ENCODE data around the gene RASSF7. TPM values are rescaled to one million over a fixed set of nuclear protein-coding genes. Genes with fewer than 3 reads are reported as not detected.

Gene RASSF7
- total RNA-seq, 2 experiments from 2014 or later = 15.1 to 18.0 TPM

GRCh38 chr11:563812-564578 is 3.2 kb downstream of the RASSF7 start:
- intact Hi-C loops (cut with micrococcal nuclease; ENCODE audit: unreplicated experiment) = no loop called here
- H3K4me1 ChIP-seq (ENCODE audit: insufficient read depth, low read length, poor library complexity, severe bottlenecking) = peaks cover 29% of the 10 kb centered on the region
- no TSS peak for BruUV-seq (replicated peaks)
- H2AFZ ChIP-seq (ENCODE audit: low read length) = no peak overlapping the region
- H3K9me3 ChIP-seq (ENCODE audit: low read length) = no peaks in the 10 kb centered on the region
- no peaks in the 10 kb centered on the region for H3K79me2 ChIP-seq (ENCODE audit: insufficient read depth, low read depth, low read length)
- no peaks in the 10 kb centered on the region for H3K36me3 ChIP-seq (ENCODE audit: insufficient read depth, low read length)
- no peaks in the 10 kb centered on the region for H4K20me1 ChIP-seq (ENCODE audit: insufficient read depth, low read length)
- ChIA-PET POLR2A (no interaction called here), CTCF (ENCODE audit: unreplicated experiment) (no interaction called here)
- H3K4me3 ChIP-seq (ENCODE audit: low read depth, low read length, poor library complexity, severe bottlenecking) = no peak overlapping the region
- H3K4me2 ChIP-seq (ENCODE audit: low read length) = no peak overlapping the region
- no peak for DNase-seq (ENCODE audit: low spot score)
- no peaks in the 10 kb centered on the region for H3K9me2 ChIP-seq (ENCODE audit: insufficient read depth, low read length)
- TF ChIP-seq EZH2phosphoT487 (IDR thresholded peaks at IDR 0.05; ENCODE audit: borderline replicate concordance, low read depth, low read length) (no peak), CTCF (conservative IDR thresholded peaks at IDR 0.05; ENCODE audit: low read length) (no peak)
- H3K27ac ChIP-seq (ENCODE audit: low read depth, low read length, poor library complexity, severe bottlenecking) = no peak overlapping the region

GRCh38 chr11:565921-566509 is 5.2 kb downstream of the RASSF7 start:
- DNase-seq (ENCODE audit: low spot score) = no peak
- Histone ChIP-seq H3K36me3 (ENCODE audit: insufficient read depth, low read length) (no peaks in the 10 kb centered on the region), H2AFZ (ENCODE audit: low read length) (no peak overlapping the region), H3K27ac (ENCODE audit: low read depth, low read length, poor library complexity, severe bottlenecking) (no peak overlapping the region), H3K4me3 (ENCODE audit: low read depth, low read length, poor library complexity, severe bottlenecking) (no peak overlapping the region), H3K9me2 (ENCODE audit: insufficient read depth, low read length) (no peaks in the 10 kb centered on the region), H3K9me3 (ENCODE audit: low read length) (no peaks in the 10 kb centered on the region), H3K79me2 (ENCODE audit: insufficient read depth, low read depth, low read length) (no peaks in the 10 kb centered on the region), H3K4me1 (ENCODE audit: insufficient read depth, low read length, poor library complexity, severe bottlenecking) (peaks cover 23% of the 10 kb centered on the region), H3K4me2 (ENCODE audit: low read length) (no peak overlapping the region), H4K20me1 (ENCODE audit: insufficient read depth, low read length) (no peaks in the 10 kb centered on the region)
- intact Hi-C loops (cut with micrococcal nuclease; ENCODE audit: unreplicated experiment) = loop anchor here (5.0 kb wide), 1 partner anchor 231 kb away; the partner anchor contains the start of gene SLC25A22
- ChIA-PET CTCF (ENCODE audit: unreplicated experiment) (no interaction called here), POLR2A (interaction anchor here (1.2 kb wide), 1 partner anchor 15 kb away, joined by 3 read pairs; no protein-coding TSS in a partner anchor)
- BruUV-seq (replicated peaks) = no TSS peak
- no peak for TF ChIP-seq CTCF (conservative IDR thresholded peaks at IDR 0.05; ENCODE audit: low read length)
- no peak for TF ChIP-seq EZH2phosphoT487 (IDR thresholded peaks at IDR 0.05; ENCODE audit: borderline replicate concordance, low read depth, low read length)

All from OCI-LY7 (cell line).